Smooth muscle cell (in vitro differentiated cells): ENCODE measurements around the gene GRM8. TPM values are rescaled to one million over a fixed set of nuclear protein-coding genes. Genes with fewer than 3 reads are reported as not detected.

ENCODE experiments used
- DNase-seq: peaks from one replicate; lab custom pipeline; 2025; ENCODE audit not compliant: unreplicated experiment; lab: John Stamatoyannopoulos, UW
- H2AFZ ChIP-seq: fragments of 200-600 bp; sonication (generic); 2 replicates; pipeline ENCODE4 v1.6.0; 2016; ENCODE audit warnings: antibody characterized with exemption, low read depth, mild to moderate bottlenecking
- H3F3A ChIP-seq: fragments of 200-600 bp; sonication (generic); 2 replicates; pipeline ENCODE4 v1.6.0; 2017; ENCODE audit warnings: antibody characterized with exemption, low read depth
- H3K27ac ChIP-seq: fragments of 200-600 bp; sonication (generic); 2 replicates; pipeline ENCODE4 v1.5.1; 2016; ENCODE audit warnings: low read depth, mild to moderate bottlenecking
- H3K27me3 ChIP-seq: fragments of 200-600 bp; sonication (generic); 2 replicates; pipeline ENCODE4 v1.6.1; 2016; ENCODE audit warnings: low read depth, mild to moderate bottlenecking
- H3K36me3 ChIP-seq: fragments of 200-600 bp; sonication (generic); 2 replicates; pipeline ENCODE4 v1.5.1; 2016; ENCODE audit warnings: low read depth
- H3K4me1 ChIP-seq: fragments of 200-600 bp; sonication (generic); 2 replicates; pipeline ENCODE4 v1.5.1; 2016; ENCODE audit warnings: low read depth
- H3K4me2 ChIP-seq: fragments of 200-600 bp; sonication (generic); 2 replicates; pipeline ENCODE4 v1.6.0; 2016; ENCODE audit warnings: mild to moderate bottlenecking
- H3K4me3 ChIP-seq: fragments of 200-600 bp; sonication (generic); 2 replicates; pipeline ENCODE4 v1.5.1; 2016; ENCODE audit warnings: mild to moderate bottlenecking
- H3K79me2 ChIP-seq: fragments of 200-600 bp; sonication (generic); 2 replicates; pipeline ENCODE4 v1.6.0; 2016; ENCODE audit warnings: low read depth, mild to moderate bottlenecking
- H3K9ac ChIP-seq: fragments of 200-600 bp; sonication (generic); 2 replicates; pipeline ENCODE4 v1.6.0; 2016; ENCODE audit warnings: low read depth
- H3K9me3 ChIP-seq: fragments of 200-600 bp; sonication (generic); replicated peaks from 2 replicates; pipeline ENCODE4 v1.5.1; 2016; ENCODE audit warnings: low read depth
- H4K20me1 ChIP-seq: fragments of 200-600 bp; sonication (generic); 2 replicates; pipeline ENCODE4 v1.6.0; 2016; ENCODE audit warnings: low read depth
- WGBS: methylation state at CpG from one replicate; pipeline ENCODE4 v1.1.7; 2016; ENCODE audit warnings: low lambda C conversion rate; 5-methylcytosine and 5-hydroxymethylcytosine counted together
- polyA plus RNA-seq: library from polyadenylated mRNA; unstranded; fragments of >200 nt; fragmentation: Nextera tagmentation; extraction: Ambion mirVana; gene quantifications from 2 replicates; pipeline ENCODE4 v1.2.1, GENCODE V29; 2016
- total RNA-seq: library from RNA; depleted of rRNA; stranded (reverse); fragments of >200 nt; gene quantifications from 2 replicates; pipeline ENCODE4 v1.2.3, GENCODE V29; 2014
- TF ChIP-seq, protein P1 (sequence below): fragments of 200-600 bp; sonication (generic); IDR thresholded peaks from 2 replicates; pipeline ENCODE4 v1.5.1; 2017; ENCODE audit warnings: borderline replicate concordance, mild to moderate bottlenecking, antibody characterized with exemption; ENCODE audit not compliant: insufficient read depth, poor library complexity, severe bottlenecking

Gene GRM8
- total and polyA plus RNA-seq, 2 experiments from 2014 or later, result 9.8 to 20.5 TPM

DNA sequence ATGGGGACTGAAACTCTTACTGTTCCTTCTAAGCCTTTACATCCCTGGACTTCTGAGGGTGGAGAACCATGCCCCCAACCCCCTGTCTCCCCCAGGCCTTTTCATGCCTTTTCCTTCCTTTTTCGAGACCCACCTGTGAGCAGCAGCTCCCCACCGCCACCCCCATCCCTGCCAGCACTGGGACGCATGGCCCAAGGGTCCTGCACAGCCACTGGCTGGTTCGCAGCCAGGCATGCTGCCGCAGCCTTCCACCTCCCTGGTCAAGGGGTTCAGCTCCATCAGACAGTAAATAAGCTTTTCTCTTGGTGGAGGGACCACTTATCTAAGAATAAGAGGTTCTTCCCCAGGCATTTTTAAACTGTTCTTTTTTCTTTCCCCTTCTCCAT lies 584.4 kb downstream of the GRM8 start:
- Histone ChIP-seq H3K4me1 (no peaks in the 10 kb centered on the region), H3K27ac (no peak overlapping the region), H3F3A (no peaks in the 10 kb centered on the region), H3K36me3 (no peaks in the 10 kb centered on the region), H3K27me3 (no peaks in the 10 kb centered on the region), H3K9ac (no peak overlapping the region), H3K4me3 (no peak overlapping the region), H3K79me2 (no peaks in the 10 kb centered on the region), H3K4me2 (no peak overlapping the region), H3K9me3 (no peaks in the 10 kb centered on the region), H2AFZ (no peak overlapping the region), H4K20me1 (no peaks in the 10 kb centered on the region)
- TF ChIP-seq, protein P1, sequence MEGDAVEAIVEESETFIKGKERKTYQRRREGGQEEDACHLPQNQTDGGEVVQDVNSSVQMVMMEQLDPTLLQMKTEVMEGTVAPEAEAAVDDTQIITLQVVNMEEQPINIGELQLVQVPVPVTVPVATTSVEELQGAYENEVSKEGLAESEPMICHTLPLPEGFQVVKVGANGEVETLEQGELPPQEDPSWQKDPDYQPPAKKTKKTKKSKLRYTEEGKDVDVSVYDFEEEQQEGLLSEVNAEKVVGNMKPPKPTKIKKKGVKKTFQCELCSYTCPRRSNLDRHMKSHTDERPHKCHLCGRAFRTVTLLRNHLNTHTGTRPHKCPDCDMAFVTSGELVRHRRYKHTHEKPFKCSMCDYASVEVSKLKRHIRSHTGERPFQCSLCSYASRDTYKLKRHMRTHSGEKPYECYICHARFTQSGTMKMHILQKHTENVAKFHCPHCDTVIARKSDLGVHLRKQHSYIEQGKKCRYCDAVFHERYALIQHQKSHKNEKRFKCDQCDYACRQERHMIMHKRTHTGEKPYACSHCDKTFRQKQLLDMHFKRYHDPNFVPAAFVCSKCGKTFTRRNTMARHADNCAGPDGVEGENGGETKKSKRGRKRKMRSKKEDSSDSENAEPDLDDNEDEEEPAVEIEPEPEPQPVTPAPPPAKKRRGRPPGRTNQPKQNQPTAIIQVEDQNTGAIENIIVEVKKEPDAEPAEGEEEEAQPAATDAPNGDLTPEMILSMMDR, result no peak
- WGBS, result 94% methylated on average over 5 of the region's 5 CpGs
- no peak for DNase-seq

DNA sequence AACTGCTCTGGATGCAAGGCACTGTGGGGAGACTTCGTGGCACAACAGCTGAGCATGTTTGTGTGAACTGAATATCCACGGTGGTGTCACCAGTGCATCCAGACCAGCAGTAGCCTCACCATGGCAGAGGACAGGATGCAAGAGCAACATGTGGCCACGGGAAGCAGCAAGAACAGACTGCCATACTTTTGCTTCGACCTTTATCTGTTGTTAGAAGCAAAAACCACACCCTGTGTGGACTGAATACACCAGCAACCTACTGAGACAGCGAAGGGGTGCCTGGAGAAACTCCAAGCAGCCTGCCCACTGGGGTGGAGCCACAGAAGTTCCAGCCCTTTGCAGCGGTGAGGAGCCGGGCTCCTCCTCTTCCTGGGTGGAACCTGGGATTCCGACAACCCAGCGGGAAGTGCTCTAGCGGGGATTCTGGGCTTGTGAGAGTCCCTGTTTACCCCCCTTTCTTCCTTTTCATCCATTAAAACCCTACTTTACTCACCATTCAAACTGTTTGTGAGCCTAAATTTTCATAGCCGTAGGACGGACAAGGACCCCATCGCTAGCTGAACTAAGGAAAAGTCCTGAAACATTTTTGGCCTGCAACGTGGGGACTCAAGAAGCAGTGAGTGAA lies 584.9 kb downstream of the GRM8 start:
- H3K79me2 ChIP-seq, result no peaks in the 10 kb centered on the region
- 92% methylated on average over 14 of the region's 14 CpGs for WGBS
- no peaks in the 10 kb centered on the region for H3K4me1 ChIP-seq
- TF ChIP-seq, protein P1, result no peak
- no peak overlapping the region for H3K4me3 ChIP-seq
- no peaks in the 10 kb centered on the region for H3K9me3 ChIP-seq
- H3K36me3 ChIP-seq, result no peaks in the 10 kb centered on the region
- H3K27ac ChIP-seq, result no peak overlapping the region
- H3K9ac ChIP-seq, result no peak overlapping the region
- no peak for DNase-seq
- no peak overlapping the region for H2AFZ ChIP-seq
- H3F3A ChIP-seq, result no peaks in the 10 kb centered on the region
- no peaks in the 10 kb centered on the region for H4K20me1 ChIP-seq
- H3K4me2 ChIP-seq, result no peak overlapping the region
- H3K27me3 ChIP-seq, result no peaks in the 10 kb centered on the region

DNA sequence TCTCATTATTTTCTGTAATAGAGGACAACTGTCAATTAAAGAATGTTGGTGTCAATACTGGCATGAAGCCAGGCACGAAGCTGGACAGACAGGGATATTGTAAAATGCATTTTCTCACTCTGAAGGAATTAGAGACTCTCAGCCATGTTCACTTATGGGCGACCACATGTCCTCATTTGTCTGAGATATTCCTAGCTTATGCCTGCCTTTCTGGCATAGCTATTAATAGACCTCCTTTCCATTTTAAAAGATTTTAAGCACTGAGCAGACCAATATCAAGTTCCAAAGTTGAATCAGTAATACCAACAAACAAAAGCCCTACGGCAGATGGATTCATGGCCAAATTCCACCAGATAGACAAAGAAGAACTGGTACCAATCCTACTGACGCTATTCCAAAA lies 589.9 kb downstream of the GRM8 start:
- no peaks in the 10 kb centered on the region for H3K27me3 ChIP-seq
- H3K4me1 ChIP-seq, result no peaks in the 10 kb centered on the region
- H3K4me3 ChIP-seq, result no peak overlapping the region
- H3K4me2 ChIP-seq, result no peak overlapping the region
- H3K79me2 ChIP-seq, result no peaks in the 10 kb centered on the region
- no peak for DNase-seq
- no peaks in the 10 kb centered on the region for H4K20me1 ChIP-seq
- no peaks in the 10 kb centered on the region for H3K9me3 ChIP-seq
- H3K27ac ChIP-seq, result no peak overlapping the region
- TF ChIP-seq, protein P1, result no peak
- 70% methylated on average over 4 of the region's 4 CpGs for WGBS
- H3F3A ChIP-seq, result no peaks in the 10 kb centered on the region
- no peak overlapping the region for H3K9ac ChIP-seq
- H2AFZ ChIP-seq, result no peak overlapping the region
- H3K36me3 ChIP-seq, result no peaks in the 10 kb centered on the region

DNA sequence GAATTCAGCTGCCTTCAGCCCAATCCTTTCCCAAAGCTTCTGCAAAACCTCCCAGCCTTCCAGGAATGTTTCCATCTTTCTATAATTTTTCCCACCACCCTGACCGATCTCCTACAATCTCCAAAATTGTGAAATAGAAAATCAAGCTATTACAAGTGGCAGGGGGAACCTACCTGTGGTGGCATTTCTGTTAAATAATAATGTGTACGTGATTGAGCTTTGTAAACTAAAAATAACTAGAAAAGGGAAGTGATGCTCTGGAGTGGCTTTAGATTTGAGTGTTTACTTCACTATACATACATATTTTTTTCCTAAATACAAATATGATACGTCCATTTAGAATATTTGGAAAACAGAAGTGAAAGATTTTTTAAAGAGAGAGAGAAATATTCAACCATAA lies 593.6 kb downstream of the GRM8 start:
- 98% methylated on average over 3 of the region's 3 CpGs for WGBS
- H3K9me3 ChIP-seq, result no peaks in the 10 kb centered on the region
- no peaks in the 10 kb centered on the region for H3K36me3 ChIP-seq
- TF ChIP-seq, protein P1, result no peak
- H2AFZ ChIP-seq, result no peak overlapping the region
- DNase-seq, result no peak
- H3F3A ChIP-seq, result no peaks in the 10 kb centered on the region
- no peak overlapping the region for H3K4me3 ChIP-seq
- no peaks in the 10 kb centered on the region for H3K4me1 ChIP-seq
- no peaks in the 10 kb centered on the region for H3K79me2 ChIP-seq
- no peaks in the 10 kb centered on the region for H4K20me1 ChIP-seq
- H3K9ac ChIP-seq, result no peak overlapping the region
- H3K4me2 ChIP-seq, result no peak overlapping the region
- H3K27me3 ChIP-seq, result no peaks in the 10 kb centered on the region
- no peak overlapping the region for H3K27ac ChIP-seq
